Fibroblast of skin of scalp (primary cell): ENCODE data around the gene EDN1. TPM values are rescaled to one million over a fixed set of nuclear protein-coding genes. Genes with fewer than 3 reads are reported as not detected.

ENCODE experiments used
- DNase-seq: peaks from one replicate; pipeline ENCODE4 v3.0.0-alpha.2; 2013
- polyA plus RNA-seq, 2 experiments: library from polyadenylated mRNA; unstranded; fragments of 120-200 nt; gene quantifications; one replicate each; pipeline ENCODE4 v1.2.1, GENCODE V29; 2013; ENCODE audit not compliant: insufficient read length in 2 of 2

EDN1 gene
- 11.8 TPM for polyA plus RNA-seq (2013, experiment 1 of 2; ENCODE audit: insufficient read length)
- 11.8 TPM for polyA plus RNA-seq (2013, experiment 2 of 2; ENCODE audit: insufficient read length)

DNA sequence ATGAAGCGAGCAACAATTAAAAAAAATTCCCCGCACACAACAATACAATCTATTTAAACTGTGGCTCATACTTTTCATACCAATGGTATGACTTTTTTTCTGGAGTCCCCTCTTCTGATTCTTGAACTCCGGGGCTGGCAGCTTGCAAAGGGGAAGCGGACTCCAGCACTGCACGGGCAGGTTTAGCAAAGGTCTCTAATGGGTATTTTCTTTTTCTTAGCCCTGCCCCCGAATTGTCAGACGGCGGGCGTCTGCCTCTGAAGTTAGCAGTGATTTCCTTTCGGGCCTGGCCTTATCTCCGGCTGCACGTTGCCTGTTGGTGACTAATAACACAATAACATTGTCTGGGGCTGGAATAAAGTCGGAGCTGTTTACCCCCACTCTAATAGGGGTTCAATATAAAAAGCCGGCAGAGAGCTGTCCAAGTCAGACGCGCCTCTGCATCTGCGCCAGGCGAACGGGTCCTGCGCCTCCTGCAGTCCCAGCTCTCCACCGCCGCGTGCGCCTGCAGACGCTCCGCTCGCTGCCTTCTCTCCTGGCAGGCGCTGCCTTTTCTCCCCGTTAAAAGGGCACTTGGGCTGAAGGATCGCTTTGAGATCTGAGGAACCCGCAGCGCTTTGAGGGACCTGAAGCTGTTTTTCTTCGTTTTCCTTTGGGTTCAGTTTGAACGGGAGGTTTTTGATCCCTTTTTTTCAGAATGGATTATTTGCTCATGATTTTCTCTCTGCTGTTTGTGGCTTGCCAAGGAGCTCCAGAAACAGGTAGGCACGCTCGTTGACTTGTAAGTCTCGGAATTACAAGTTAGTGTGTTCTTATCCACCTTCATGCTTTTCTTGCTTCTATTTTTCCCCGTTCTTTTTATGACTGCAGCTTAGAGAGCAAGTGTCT, at the start of gene EDN1:
Gene EDN1 (plus strand): TSS at position 429 of the 888 bp plus-strand sequence. CDS start 269 bp downstream, at position 698.
- peak; percentile 89 for DNase-seq

DNA sequence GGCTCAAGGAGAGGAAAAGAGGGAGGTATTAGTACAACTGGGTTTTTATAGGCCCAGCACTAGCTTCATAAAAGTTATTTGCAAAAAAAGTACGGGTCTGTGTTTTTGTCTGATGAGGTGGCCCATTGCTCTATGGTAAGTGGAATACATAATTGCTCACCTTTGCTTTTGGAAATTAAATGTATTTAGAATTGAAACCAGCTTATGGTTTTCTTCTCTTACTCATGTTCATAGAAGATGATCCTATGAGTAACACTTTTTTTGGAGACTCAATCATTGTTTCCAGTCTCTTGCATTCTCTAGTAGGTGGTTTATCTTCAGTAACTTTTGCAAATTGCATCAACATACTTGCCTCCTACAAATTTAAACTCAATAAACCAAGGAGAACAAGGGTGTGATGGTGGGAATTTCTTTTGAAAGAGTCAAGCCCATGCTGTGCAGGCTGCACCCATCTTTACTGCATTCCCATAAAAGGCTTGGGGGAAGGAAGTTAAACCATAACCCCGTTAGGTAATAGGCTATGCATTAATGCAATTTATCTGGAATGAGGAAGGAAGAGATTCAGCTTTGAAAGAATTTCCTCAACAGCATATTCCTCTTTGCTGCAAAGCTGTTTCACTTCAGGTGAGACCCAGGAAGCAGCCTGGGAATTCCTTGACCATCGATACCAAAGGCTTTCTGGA, 48.5 kb upstream of the EDN1 start:
- no peak for DNase-seq

DNA sequence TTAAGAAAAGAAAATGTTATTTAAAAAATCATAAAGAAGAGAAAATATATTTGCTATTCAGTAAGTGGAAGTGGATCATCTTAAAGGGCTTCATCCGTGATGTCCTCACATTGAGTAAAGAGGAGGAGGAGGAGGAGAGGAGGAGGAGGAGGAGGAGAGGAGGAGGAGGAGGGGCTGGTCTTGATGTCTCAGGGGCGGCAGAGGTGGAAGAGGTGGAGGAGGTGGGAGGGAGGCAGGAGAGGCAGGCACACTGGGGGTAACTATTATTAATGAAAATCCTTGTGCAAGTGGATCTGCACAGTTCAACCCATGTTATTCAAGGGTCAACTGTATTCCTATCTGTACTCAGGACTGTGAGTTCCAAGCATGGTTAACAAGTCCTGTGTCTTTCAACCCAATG, 47.0 kb upstream of the EDN1 start:
- no peak for DNase-seq

DNA sequence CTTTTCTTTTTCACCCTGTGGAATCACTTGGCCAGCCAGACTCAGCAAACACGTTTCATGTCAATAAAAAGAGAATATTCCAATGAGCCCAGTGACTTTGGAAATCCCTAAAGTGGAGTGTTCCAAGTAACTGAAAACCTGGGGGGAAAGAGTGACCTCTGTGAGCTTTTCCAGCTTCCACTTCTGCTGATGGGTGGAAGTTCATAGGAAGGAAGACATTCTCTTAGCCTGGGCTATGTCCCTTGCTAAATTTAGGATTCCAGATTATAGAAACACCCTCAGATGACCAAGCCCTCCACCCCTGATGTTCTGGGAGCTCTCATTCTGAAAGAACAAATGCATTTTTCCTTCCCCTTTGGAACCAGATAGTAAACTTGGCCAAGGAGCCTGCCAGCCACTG, 44.8 kb upstream of the EDN1 start:
- no peak for DNase-seq

- peak; percentile 16 for DNase-seq
Observed at GRCh38 chr6:12245763-12246718, 44.1 kb upstream of the EDN1 start.

DNA sequence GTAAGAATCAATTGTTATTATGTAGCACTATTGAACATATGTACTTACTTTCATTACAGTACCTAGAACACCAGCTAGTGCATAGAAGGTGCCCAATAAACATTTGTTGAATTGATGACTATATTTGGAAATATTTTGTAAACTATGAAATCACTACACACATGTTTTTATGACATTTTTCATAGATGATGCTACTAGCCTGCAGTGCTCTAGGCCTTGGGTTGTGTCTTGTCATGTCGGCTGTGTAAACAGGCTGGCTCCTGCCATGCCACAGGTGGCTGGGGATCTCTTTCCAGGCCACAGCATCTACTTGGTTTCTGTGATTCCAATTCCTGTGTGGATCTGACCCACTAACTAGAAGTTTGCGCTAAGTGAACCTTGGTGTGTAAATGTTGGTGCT, 43.3 kb upstream of the EDN1 start:
- DNase-seq: no peak

GRCh38 chr6:12249541-12250382, 40.4 kb upstream of the EDN1 start:
- no peak for DNase-seq

- DNase-seq: no peak
Observed at GRCh38 chr6:12250383-12250770, 39.8 kb upstream of the EDN1 start.

DNA sequence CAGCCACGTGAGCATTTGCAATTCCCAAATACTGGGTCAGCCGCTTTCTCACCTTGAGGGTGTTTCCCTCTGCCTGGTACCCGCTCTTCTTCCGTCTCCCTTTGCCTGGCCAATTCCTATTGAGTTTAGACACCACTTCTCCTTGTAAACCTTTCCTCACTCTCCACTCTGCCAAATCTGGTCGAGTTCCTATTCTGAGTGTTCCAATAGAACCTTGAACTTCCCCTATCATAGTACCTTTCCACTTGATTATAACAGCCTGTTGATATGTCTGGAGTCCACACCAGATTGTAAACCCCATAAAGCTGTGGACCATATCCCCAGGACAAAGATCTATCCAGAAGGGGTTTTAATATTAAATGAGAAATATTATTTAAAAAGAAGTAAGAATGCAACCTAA, 36.0 kb upstream of the EDN1 start:
- no peak for DNase-seq

DNA sequence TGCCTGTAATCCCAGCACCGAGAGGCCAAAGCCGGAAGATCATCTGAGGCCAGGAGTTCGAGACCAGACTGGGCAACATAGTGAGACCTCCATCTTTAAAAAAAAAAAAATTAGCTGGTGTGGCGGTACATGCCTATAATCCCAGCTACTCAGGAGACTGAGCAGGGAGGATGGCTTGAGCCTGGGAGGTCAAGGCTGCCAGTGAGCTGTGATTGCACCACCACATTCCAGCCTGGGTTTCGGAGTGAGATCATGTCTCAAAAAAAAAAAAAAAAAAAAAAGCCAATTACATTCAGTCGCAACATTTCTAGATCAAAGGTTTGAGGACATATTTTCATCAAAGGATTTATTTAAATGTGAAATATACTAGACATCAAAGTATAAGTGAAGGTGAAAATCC, 32.0 kb upstream of the EDN1 start:
- DNase-seq: peak; percentile 27

GRCh38 chr6:12258591-12259075, 31.5 kb upstream of the EDN1 start:
- DNase-seq: peak; percentile 42

DNA sequence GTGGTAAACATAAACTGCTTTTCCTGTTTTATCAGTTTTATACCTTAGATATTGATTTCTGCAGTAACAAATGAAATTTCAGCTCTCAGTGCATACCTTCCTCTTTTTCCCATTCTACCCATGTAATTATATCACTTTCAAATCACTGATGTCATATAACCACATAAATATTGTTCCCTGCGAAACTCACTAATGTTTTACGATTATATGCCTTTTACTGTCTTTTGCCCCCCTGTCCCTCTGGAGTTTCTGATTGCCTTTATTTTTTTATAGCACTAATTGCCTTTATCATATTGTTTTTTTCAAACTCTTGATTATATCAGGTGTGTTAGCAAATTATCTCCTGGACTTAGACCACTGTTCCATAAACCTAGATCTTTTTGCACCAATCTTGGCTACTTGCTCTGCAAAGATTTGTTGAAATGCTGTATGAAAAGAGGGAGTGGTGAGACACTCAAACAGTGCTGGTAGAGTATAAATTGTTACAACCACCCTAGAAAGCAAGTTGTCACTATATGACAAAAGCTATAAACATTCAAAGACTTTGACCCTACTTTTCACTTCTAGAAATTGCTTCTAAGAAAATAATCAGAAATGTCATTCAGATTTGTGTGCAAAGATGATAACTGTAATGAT, 29.6 kb upstream of the EDN1 start:
- no peak for DNase-seq

GRCh38 chr6:12261502-12261901, 28.7 kb upstream of the EDN1 start:
- DNase-seq: no peak

- no peak for DNase-seq
Observed at GRCh38 chr6:12262236-12263061, 27.7 kb upstream of the EDN1 start.

DNA sequence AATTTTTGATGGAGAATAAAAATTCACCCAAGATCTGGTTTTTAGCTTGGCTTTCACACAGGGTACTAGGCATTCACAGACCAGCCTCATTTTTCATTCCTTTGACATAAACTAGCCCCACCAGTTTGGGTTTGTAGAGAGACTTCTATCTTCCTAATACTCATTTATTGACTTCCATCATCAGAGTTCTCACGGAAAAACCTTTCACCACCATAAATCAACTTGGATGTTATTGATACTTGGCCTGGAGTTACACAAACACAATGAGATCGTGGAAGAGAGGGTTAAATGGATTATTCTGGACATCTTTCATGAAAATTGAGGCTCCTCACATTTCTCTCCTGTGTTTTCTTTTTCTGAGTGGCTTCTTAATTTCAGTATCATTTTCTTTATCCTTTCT, 26.8 kb upstream of the EDN1 start:
- DNase-seq: no peak

DNA sequence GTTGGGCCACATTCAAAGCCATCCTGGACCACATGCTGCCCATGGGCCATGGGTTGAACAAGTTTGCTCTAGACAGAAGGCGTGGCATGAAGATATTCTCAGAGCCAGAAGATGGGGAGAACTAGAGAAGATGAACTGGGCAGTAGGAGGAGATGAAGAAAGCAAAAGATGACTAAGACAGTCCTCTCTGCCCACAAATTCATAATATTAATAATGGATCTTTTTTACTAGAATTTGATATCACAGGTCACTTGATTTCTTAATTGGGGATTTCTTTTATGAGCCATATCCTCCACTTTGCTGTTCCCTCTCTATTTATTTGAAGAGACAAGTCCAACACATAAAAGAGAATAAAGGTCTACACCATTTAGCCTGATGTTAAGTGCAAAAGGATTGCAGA, 25.5 kb upstream of the EDN1 start:
- no peak for DNase-seq

DNA sequence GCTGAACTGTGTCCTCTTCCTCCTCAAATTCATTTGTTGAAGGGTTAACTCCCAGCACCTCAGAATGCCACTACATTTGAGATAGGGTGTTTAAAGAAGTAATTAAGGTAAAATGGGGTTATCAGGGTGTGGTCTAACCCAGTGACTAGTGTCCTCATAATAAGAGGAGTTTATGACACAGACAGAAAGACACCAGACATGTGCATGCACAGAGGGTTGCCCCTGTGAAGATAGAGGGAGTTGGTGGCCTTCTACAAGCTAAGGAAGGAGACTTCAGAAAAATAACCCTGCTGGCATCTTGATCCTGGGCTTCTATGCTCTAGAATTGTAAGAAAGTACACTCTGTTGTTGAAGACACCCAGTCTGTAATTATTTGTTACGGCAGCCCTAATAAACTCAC, 24.9 kb upstream of the EDN1 start:
- no peak for DNase-seq

DNA sequence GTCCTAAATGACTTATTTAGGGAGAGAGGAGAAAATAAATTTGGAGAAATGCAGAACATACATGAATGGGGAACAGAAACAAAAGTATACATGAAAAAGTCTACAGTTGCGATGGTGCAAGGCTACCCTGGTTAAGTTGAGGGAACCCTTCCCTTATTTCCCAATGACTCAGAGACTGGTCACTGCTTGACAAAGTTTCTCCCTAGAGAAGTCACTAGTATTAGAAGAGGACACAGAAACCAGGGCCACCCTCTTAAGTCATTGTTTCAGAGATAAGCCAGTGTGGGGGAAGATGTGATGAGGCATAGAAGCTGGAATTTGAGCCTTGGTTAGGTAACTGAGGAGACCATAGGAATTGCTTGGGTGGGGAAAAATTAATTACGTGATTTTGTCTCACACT, 24.4 kb upstream of the EDN1 start:
- peak; percentile 58 for DNase-seq

DNA sequence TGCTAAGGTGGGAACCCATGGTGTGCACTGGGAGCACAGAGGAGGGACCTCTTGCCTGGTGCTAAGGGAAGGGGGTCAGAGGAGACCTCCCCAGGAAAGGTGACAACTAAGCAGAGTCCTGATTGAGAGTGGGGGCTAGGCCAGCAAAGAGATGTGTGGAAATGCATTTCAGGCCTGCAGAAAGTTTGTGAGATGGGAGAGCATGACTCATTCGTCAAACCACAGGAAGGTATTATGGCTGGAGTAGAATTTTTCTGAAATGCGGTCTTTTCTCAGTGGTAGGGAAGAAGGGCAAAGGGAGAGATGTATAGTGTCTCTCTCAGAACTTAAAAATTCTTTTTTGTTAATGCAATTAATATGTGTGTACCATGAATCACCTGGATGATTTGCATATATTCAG, 23.6 kb upstream of the EDN1 start:
- peak; percentile 87 for DNase-seq

DNA sequence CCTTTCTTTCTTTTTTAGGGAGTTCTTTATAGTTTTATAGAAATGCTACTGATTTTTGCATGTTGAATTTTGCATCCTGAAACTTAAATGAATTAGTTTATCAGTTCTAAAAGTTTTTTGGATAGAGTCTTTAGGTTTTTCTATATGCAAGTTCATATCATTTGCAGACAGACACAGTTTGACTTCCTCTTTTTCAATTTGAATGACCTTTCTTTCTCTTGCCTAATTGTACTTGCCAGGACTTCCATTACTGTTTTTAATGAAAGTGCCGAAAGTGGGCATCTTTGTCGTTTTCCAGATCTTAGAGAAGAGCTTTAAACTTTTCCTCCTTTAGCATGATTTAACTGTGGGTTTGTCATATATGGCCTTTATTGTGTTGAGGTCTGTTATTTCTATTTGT, 21.1 kb upstream of the EDN1 start:
- no peak for DNase-seq
